Tibial nerve (tissue), 3 donors: ENCODE data around the gene INPP1.

Source experiments
- POLR2A ChIP-seq, 2 donors: fragments of 450-650 bp; IDR thresholded peaks; one replicate each; pipeline ENCODE4 v1.6.1; 2017; ENCODE audit warnings: antibody characterized with exemption in 2 of 2, mild to moderate bottlenecking in 2 of 2, moderate library complexity in 2 of 2
- TF ChIP-seq, protein P1 (sequence below), 5 experiments: fragments of 200-600 bp in 3 of 5; fragments of 450-650 bp in 2 of 5; sonication (generic) in 3 of 5; IDR thresholded peaks; one replicate each; pipeline ENCODE4 v1.5.1; 2016 to 2019; ENCODE audit warnings: antibody characterized with exemption in 5 of 5, mild to moderate bottlenecking in 3 of 5, moderate library complexity in 2 of 5

DNA sequence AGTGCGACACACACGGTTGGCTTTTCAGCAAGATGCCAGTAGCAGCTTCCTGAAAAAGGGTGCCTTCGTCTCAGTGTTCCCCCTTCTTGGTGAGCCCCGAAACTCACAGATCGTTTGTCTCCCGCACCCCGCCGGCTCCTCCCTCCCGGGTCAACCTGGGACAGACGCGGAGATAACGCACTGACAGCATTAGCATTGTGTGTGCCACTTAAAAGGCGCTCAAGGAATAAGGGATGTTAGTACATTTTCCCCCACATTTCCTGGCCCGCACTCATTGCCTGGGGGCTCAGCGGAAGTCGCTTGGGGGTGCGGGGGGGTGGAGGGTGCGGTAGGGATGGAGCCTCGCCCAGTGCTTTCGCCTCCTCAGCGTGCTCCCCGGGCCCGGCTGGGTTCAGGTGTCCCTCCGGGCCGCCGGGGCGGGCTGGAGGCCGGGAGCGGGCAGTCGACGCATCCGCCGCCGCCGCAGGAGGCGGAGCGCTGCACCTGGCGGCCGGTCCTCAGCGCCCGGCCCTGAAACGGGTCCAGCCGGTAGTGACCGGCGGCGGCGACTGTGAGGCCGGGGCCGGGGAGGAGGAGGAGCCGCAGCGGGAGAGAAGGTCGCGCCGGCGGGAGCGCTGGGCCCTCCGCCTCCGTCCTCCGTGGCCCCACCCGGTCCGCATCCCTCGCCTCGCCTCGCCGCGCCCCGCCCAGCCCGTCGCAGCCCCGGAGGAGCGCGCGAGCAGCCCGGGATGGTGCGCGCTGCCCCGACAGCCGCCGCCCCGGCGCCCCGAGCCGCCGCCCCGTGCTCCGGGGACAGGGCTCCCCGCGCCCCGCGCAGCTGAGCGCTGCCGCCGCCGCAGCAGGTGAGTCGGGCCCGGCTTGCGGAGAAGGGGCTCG lies 64.5 kb downstream of the INPP1 start, which contains the start of gene MFSD6:
- peak; percentile 20 to 34 for TF ChIP-seq POLR2A (IDR thresholded peaks at IDR 0.05)
- TF ChIP-seq, protein P1, sequence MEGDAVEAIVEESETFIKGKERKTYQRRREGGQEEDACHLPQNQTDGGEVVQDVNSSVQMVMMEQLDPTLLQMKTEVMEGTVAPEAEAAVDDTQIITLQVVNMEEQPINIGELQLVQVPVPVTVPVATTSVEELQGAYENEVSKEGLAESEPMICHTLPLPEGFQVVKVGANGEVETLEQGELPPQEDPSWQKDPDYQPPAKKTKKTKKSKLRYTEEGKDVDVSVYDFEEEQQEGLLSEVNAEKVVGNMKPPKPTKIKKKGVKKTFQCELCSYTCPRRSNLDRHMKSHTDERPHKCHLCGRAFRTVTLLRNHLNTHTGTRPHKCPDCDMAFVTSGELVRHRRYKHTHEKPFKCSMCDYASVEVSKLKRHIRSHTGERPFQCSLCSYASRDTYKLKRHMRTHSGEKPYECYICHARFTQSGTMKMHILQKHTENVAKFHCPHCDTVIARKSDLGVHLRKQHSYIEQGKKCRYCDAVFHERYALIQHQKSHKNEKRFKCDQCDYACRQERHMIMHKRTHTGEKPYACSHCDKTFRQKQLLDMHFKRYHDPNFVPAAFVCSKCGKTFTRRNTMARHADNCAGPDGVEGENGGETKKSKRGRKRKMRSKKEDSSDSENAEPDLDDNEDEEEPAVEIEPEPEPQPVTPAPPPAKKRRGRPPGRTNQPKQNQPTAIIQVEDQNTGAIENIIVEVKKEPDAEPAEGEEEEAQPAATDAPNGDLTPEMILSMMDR (IDR thresholded peaks at IDR 0.05) = peak in 3 of 5 experiments; percentile 4 to 20 (median 19)
